HG02642 (cell line): ENCODE results near the gene DUSP18.
"Not testable (repeated sequence)": the region's sequence is repeated elsewhere in the genome, so short reads cannot be mapped to it uniquely, and the experiment has no call there.

Experiments
- ATAC-seq: cut with Tn5 transposase; IDR thresholded peaks from one replicate; pipeline ENCODE4 v1.9.1; 2021; ENCODE audit warnings: mild to moderate bottlenecking; ENCODE audit not compliant: unreplicated experiment, poor library complexity

Gene DUSP18

DNA sequence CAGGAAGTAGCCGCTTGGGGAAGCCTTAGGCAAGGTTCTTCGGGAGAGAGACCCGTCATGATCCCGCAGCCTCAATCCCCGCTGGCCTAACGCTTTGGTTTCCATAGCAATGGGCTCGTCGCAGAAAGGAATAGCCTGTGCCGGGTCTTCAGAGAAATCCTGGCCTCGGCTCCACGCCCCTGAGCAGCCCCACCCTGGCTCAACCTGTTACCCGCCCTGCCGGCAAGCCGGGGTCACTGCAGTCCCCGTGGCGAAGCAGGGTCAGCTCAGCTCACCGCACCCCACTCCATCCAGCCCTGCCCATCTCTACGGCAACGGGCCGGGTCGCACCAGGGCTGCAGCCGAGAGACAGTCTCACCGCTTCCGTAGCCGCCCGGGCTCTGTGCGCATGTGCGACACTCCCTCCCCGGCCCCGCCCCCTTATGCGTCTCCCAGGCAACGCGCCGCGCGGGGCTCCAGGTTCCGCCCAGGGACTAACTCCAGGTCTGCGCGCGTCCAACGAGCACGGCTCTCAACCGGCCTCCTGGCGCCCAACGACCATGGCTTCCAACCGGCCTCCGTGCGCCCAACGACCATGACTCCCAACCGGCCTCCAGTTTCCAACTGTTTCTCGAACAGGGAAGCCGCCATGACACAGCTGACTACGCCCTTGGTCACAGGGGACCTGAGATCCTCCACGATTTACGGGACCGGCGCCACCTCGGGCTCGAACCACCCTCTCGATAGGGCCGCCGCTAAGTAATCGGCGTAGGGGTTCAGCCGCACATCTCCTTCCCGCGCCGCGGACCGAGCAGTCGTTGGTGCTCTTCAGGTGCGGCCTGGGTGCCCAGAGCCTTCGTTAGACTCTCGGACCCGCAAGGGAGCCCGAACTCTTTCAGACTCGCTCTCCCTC lies at the start of gene DUSP18:
TSS of gene DUSP18 (minus strand) at position 382 of the 892 bp plus-strand sequence. CDS start 3,872 bp downstream, outside the sequence.
- ATAC-seq, result peak; percentile 88

GRCh38 chr22:30714062-30714461 lies 46.4 kb upstream of the DUSP18 start:
- ATAC-seq, result no peak

DNA sequence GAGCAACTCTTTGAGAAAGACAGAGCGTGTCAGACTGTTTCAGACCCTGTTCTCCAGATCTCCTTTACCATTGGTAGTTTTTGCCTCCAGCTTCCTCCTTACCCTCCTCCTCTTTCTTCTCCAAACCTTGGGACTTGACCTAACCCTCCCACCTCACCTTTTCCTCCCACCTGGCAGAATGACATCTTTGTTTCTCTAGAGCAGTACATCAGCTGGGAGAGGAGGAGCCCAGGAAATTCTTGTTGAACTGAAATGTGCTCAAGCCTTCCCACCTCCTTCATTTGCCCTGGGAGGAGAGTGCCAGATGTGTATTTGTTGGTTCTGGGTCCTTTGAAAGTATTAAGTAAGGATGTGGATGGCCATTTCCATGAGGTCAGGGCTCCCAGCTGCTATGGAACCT lies 44.4 kb upstream of the DUSP18 start:
- ATAC-seq, result no peak

DNA sequence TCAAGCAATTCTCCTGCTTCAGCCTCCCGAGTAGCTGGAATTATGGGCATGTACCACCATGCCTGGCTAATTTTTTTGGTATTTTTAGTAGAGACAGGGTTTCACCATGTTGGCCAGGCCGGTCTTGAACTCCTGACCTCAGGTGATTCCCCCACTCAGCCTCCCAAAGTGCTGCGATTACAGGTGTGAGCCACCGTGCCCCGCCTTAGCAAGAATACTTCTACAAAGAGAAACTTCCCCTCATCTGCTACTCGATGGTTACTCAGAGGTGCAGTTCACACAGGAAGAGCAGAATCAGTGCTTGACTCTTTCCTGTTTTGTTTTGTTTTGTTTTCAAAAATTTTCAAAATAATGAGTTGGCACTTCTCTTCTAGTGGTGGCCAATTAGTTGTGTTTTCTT lies 42.3 kb upstream of the DUSP18 start:
- not testable (repeated sequence) for ATAC-seq

- peak; percentile 44 for ATAC-seq
Measured at GRCh38 chr22:30705710-30706651, 38.3 kb upstream of the DUSP18 start.

DNA sequence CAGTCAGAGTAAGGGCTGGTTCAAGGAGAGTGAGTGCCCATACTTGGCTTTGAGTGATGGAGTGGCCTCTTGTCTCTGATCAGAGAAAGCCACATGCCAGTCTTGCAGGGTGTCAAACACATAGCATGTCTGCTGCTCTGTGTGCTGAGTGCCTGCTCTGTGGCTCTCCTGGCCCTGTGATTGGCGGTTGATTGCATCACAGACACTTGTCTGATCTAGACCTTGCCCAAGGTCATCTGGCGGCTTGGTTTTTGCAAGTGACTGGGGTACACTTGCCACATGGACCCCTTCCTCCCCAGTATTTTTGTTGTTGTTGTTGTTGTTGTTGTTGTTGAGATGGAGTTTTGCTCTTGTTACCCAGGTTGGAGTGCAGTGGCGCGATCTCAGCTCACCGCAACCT lies 37.3 kb upstream of the DUSP18 start:
- ATAC-seq, result no peak

DNA sequence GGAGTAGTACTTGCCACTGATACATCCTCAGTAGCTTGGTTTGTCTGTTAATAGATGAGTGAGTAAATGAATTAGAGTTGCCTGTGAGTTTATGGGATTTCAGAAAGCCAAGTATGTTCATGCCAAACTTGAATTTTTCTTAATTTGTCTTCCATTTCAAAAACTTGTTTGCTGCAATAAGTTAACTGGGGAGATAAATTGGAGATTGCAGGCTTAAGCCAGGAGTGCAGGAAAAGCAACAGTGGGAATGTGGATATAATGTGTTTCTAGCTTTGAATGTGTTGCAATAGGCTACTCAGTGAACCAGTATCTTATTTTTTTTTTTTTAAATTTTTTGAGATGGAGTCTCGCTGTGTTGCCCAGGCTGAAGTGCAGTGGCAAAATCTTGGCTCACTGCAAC lies 35.2 kb upstream of the DUSP18 start:
- ATAC-seq, result no peak

- no peak for ATAC-seq
Measured at GRCh38 chr22:30701872-30702271, 34.2 kb upstream of the DUSP18 start.

GRCh38 chr22:30697975-30698374 lies 30.3 kb upstream of the DUSP18 start:
- ATAC-seq, result no peak

GRCh38 chr22:30695871-30696655 lies 28.4 kb upstream of the DUSP18 start:
- ATAC-seq, result no peak

- no peak for ATAC-seq
Measured at GRCh38 chr22:30695351-30695851, 27.7 kb upstream of the DUSP18 start.

DNA sequence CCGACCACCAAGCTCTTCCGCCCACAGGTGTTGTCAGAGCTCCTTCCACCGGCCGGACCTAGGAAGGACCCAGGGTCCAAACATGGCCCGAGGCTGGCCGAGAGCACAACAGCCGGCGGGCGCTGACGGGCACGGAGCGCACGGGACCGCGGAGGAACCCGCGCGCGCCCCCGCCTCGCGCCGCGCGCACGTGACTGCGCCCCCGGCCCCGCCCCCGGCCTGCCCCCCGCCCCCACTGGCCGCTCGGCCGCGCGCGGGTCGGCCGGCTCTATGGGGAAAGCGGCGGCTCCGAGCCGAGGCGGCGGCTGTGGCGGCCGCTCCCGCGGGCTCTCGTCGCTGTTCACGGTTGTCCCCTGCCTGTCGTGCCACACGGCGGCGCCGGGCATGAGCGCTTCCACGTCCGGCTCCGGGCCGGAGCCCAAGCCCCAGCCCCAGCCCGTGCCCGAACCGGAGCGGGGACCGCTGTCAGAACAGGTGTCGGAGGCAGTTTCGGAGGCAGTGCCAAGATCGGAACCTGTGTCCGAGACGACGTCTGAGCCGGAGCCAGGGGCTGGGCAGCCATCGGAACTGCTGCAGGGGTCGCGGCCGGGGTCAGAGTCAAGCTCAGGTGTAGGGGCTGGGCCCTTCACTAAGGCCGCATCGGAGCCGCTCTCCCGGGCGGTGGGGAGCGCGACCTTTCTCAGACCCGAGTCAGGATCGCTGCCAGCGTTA lies 27.1 kb upstream of the DUSP18 start, which contains the start of gene OSBP2:
TSS of gene OSBP2 (plus strand) at position 235 of the 711 bp plus-strand sequence. CDS start at position 271, 36 bp downstream.
- no peak for ATAC-seq

- no peak for ATAC-seq
Measured at GRCh38 chr22:30694171-30694639, 26.5 kb upstream of the DUSP18 start.

- no peak for ATAC-seq
Measured at GRCh38 chr22:30691204-30691603, 23.5 kb upstream of the DUSP18 start.

DNA sequence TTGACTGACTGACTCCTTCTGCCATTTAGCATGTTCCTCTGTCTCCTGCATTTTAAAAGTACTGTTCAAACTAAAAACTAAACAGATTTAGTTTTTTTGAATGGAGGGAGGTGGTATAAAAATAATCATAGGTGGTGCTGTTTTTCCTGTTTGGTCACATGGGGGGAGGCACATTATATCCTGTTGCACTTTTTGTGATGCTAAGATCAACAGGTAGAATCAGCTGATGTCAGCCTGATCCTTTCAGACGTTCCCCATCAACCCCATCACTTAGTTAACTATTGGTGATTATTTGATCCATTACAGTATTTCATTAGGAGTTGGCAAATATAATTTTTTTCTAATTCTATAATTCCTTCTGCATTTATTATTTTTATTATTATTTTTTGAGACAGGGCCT lies 21.9 kb upstream of the DUSP18 start:
- no peak for ATAC-seq

DNA sequence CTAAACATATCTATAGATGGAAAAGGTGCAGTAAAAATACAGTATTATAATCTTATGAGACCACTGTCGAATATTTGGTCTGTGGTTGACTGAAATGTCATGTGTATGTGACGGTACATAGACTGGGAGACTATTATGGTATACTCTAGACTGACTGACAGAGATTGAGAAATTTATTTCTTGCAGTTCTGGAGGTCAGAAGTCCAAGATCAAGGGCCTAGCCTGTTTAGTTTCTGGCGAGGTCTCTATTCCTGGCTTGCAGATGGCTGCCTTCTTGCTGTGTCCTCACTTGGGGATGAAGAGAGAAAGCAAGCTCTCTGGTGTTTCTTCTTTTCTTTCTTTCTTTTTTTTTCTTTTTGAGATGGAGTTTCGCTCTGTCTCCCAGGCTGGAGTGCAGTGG lies 19.7 kb upstream of the DUSP18 start:
- ATAC-seq, result no peak

DNA sequence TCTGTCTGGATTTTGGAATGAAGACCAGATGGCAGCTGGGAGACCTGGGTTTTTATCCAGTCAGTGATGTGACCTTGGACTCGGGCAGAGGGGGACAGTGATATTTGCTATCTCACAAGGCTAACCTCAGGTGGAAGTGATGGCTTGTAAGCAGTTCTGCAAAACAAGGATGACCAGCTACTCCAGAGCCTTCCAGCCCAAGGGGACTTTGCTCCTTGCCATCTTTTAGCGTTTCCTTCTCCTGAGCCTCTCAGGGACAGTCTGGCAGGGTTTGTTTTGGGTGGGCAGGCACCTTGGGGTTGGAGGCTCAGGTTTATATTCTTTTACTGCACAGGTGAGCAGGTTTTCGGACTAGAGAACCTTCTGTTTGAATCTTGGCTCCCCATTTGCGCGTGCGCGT lies 17.5 kb upstream of the DUSP18 start:
- ATAC-seq, result no peak

DNA sequence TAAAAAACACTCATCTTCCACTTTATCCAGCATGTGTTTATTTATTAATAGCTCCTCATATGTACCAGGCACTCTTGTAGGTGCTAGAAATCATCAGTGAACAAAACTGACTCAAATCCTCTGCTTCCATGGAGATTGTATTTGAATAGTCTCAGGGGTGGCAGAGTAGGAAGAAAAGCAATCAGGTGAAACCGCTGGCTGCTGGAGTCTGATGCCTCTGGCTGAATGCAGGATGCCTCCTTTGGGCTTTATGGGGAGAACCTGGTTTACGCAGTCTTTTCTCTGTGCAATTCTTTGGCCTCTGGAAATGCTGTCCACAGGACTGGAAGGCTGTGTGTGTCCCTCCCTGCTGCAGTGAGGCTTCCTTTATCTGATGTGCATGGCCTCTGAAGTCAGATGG lies 14.2 kb upstream of the DUSP18 start:
- ATAC-seq, result no peak
